T-helper 17 cell (primary cell): ENCODE results near the gene CELA2A. TPM values are rescaled to one million over a fixed set of nuclear protein-coding genes. Genes with fewer than 3 reads are reported as not detected.
"Not testable (repeated sequence)": the region's sequence is repeated elsewhere in the genome, so short reads cannot be mapped to it uniquely, and the experiment has no call there.

Experiments used
- ATAC-seq: fragments of 150-1000 bp; cut with Tn5 transposase; 2 replicates; pipeline ENCODE4 v1.10.0; 2021; ENCODE audit warnings: mild to moderate bottlenecking, moderate library complexity
- DNase-seq, 3 donors: peaks; one replicate each; pipeline versions ENCODE4 v3.0.0 to v3.0.0-alpha.2; 2020 to 2021
- H3K9me3 ChIP-seq: one replicate; pipeline ENCODE4 v1.7.0; 2013; ENCODE audit warnings: low read length, mild to moderate bottlenecking; ENCODE audit not compliant: control insufficient read depth, poor library complexity, severe bottlenecking
- H3K27ac Mint-ChIP-seq: one replicate; pipeline ENCODE4 v1.8.0; 2022; ENCODE audit warnings: mild to moderate bottlenecking, moderate library complexity, mixed read lengths
- H3K27me3 Mint-ChIP-seq: one replicate; pipeline ENCODE4 v1.8.0; 2022; ENCODE audit warnings: mixed read lengths
- H3K36me3 Mint-ChIP-seq: one replicate; pipeline ENCODE4 v1.8.0; 2022; ENCODE audit warnings: low read depth, mixed read lengths
- H3K4me1 Mint-ChIP-seq: one replicate; pipeline ENCODE4 v1.8.0; 2022; ENCODE audit warnings: mild to moderate bottlenecking, mixed read lengths
- H3K4me3 Mint-ChIP-seq: one replicate; pipeline ENCODE4 v1.8.0; 2022; ENCODE audit warnings: mild to moderate bottlenecking, moderate library complexity, mixed read lengths
- total RNA-seq, 4 donors: library from RNA in 2 of 4; stranded (reverse) in 2 of 4; gene quantifications; one replicate each; pipeline ENCODE4 v1.2.3 and lab custom pipeline; 2022 to 2026

The CELA2A gene
- total RNA-seq, 2 donors from 2014 or later, result not detected

GRCh38 chr1:15489052-15489736 lies 32.7 kb downstream of the CELA2A start:
- Mint-ChIP-seq H3K36me3 (peaks cover 2% of the 10 kb centered on the region), H3K4me1 (peaks cover 6% of the 10 kb centered on the region), H3K4me3 (no peak overlapping the region), H3K27ac (no peak overlapping the region), H3K27me3 (no peaks in the 10 kb centered on the region)
- DNase-seq, result no peak
- no peaks in the 10 kb centered on the region for H3K9me3 ChIP-seq
- no peak for ATAC-seq

- ATAC-seq, DNase-seq, H3K4me1 Mint-ChIP-seq, H3K27ac Mint-ChIP-seq, H3K4me3 Mint-ChIP-seq, H3K36me3 Mint-ChIP-seq, H3K9me3 ChIP-seq, H3K27me3 Mint-ChIP-seq: not testable (repeated sequence)
Observed at GRCh38 chr1:15491010-15491409, 34.5 kb downstream of the CELA2A start.

- no peaks in the 10 kb centered on the region for H3K36me3 Mint-ChIP-seq
Observed at GRCh38 chr1:15492596-15492995, 36.1 kb downstream of the CELA2A start.

GRCh38 chr1:15493869-15494390 lies 37.4 kb downstream of the CELA2A start:
- no peak overlapping the region for H3K27ac Mint-ChIP-seq
- peaks cover 10% of the 10 kb centered on the region for H3K4me1 Mint-ChIP-seq
- no peaks in the 10 kb centered on the region for H3K9me3 ChIP-seq
- H3K27me3 Mint-ChIP-seq, result no peaks in the 10 kb centered on the region
- no peaks in the 10 kb centered on the region for H3K36me3 Mint-ChIP-seq
- H3K4me3 Mint-ChIP-seq, result no peak overlapping the region
- DNase-seq (no peak), ATAC-seq (no peak)

More at GRCh38 chr1:15492596-15492995, 36.1 kb downstream of the CELA2A start:
- peaks cover 10% of the 10 kb centered on the region for H3K4me1 Mint-ChIP-seq
- ATAC-seq (no peak), DNase-seq (no peak)
- H3K9me3 ChIP-seq, result no peaks in the 10 kb centered on the region
- H3K4me3 Mint-ChIP-seq, result no peak overlapping the region
- H3K27ac Mint-ChIP-seq, result no peak overlapping the region
- H3K27me3 Mint-ChIP-seq, result no peaks in the 10 kb centered on the region

GRCh38 chr1:15500184-15501178 lies 43.9 kb downstream of the CELA2A start:
- peaks cover 4% of the 10 kb centered on the region for H3K4me1 Mint-ChIP-seq
- H3K4me3 Mint-ChIP-seq, result no peak overlapping the region
- H3K9me3 ChIP-seq, result no peaks in the 10 kb centered on the region
- DNase-seq (no peak), ATAC-seq (no peak)
- no peaks in the 10 kb centered on the region for H3K36me3 Mint-ChIP-seq
- no peak overlapping the region for H3K27ac Mint-ChIP-seq
- no peaks in the 10 kb centered on the region for H3K27me3 Mint-ChIP-seq

GRCh38 chr1:15501208-15502032 lies 44.9 kb downstream of the CELA2A start:
- peak; percentile 13 to 49 (median 19) for DNase-seq
- Mint-ChIP-seq H3K36me3 (peaks cover 3% of the 10 kb centered on the region), H3K4me1 (no peaks in the 10 kb centered on the region), H3K4me3 (no peak overlapping the region), H3K27ac (peak overlapping the region; percentile 32), H3K27me3 (no peaks in the 10 kb centered on the region)
- peak; percentile 59 for ATAC-seq
- no peaks in the 10 kb centered on the region for H3K9me3 ChIP-seq

- Mint-ChIP-seq H3K27ac (no peak overlapping the region), H3K4me3 (no peak overlapping the region), H3K36me3 (peaks cover 3% of the 10 kb centered on the region), H3K4me1 (peaks cover 3% of the 10 kb centered on the region), H3K27me3 (no peaks in the 10 kb centered on the region)
- no peaks in the 10 kb centered on the region for H3K9me3 ChIP-seq
- ATAC-seq, result no peak
- DNase-seq, result no peak
Observed at GRCh38 chr1:15504436-15504835, 47.9 kb downstream of the CELA2A start.

GRCh38 chr1:15506831-15507230 lies 50.3 kb downstream of the CELA2A start:
- Mint-ChIP-seq H3K27me3 (no peaks in the 10 kb centered on the region), H3K36me3 (peaks cover 6% of the 10 kb centered on the region), H3K4me3 (no peak overlapping the region), H3K27ac (no peak overlapping the region), H3K4me1 (peaks cover 10% of the 10 kb centered on the region)
- ATAC-seq (no peak), DNase-seq (no peak)
- no peaks in the 10 kb centered on the region for H3K9me3 ChIP-seq

GRCh38 chr1:15507278-15507677 lies 50.7 kb downstream of the CELA2A start:
- peaks cover 10% of the 10 kb centered on the region for H3K4me1 Mint-ChIP-seq
- no peak for ATAC-seq
- peaks cover 6% of the 10 kb centered on the region for H3K36me3 Mint-ChIP-seq

GRCh38 chr1:15508700-15509487 lies 52.4 kb downstream of the CELA2A start:
- no peaks in the 10 kb centered on the region for H3K27me3 Mint-ChIP-seq
- no peak overlapping the region for H3K4me3 Mint-ChIP-seq
- peaks cover 6% of the 10 kb centered on the region for H3K36me3 Mint-ChIP-seq
- H3K4me1 Mint-ChIP-seq, result peaks cover 11% of the 10 kb centered on the region
- no peak for ATAC-seq
- no peak overlapping the region for H3K27ac Mint-ChIP-seq
- DNase-seq, result no peak
- H3K9me3 ChIP-seq, result no peaks in the 10 kb centered on the region

More at GRCh38 chr1:15507278-15507677, 50.7 kb downstream of the CELA2A start:
- no peak overlapping the region for H3K4me3 Mint-ChIP-seq
- H3K27ac Mint-ChIP-seq, result no peak overlapping the region
- no peak for DNase-seq
- no peaks in the 10 kb centered on the region for H3K9me3 ChIP-seq
- no peaks in the 10 kb centered on the region for H3K27me3 Mint-ChIP-seq

- Mint-ChIP-seq H3K36me3 (peaks cover 6% of the 10 kb centered on the region), H3K4me1 (peaks cover 16% of the 10 kb centered on the region), H3K4me3 (no peak overlapping the region), H3K27ac (no peak overlapping the region), H3K27me3 (no peaks in the 10 kb centered on the region)
- no peaks in the 10 kb centered on the region for H3K9me3 ChIP-seq
- DNase-seq (no peak), ATAC-seq (no peak)
Observed at GRCh38 chr1:15509586-15509985, 53.1 kb downstream of the CELA2A start.
